ENCODE results near the gene KANSL1. TPM values are rescaled to one million over a fixed set of nuclear protein-coding genes. Genes with fewer than 3 reads are reported as not detected.

KANSL1 gene
- total RNA-seq, 4 donors from 2014 or later = 57.7 to 91.2 (median 75.1) TPM

- Histone ChIP-seq H3K36me3 (no peaks in the 10 kb centered on the region), H3K4me1 (peaks cover 5 to 100% (median 39%) of the 10 kb centered on the region in 3 donors), H3K27ac (no peak overlapping the region), H3K4me3 (no peak overlapping the region), H3K9me3 (no peaks in the 10 kb centered on the region), H3K27me3 (no peaks in the 10 kb centered on the region)
- no peak for TF ChIP-seq POLR2AphosphoS5 (IDR thresholded peaks at IDR 0.05)
- TF ChIP-seq EP300 (IDR thresholded peaks at IDR 0.05) = no peak
- no peak for TF ChIP-seq CTCF (IDR thresholded peaks at IDR 0.05)
- no peak for TF ChIP-seq POLR2A (IDR thresholded peaks at IDR 0.05)
- no peak for ATAC-seq
- WGBS, 2 donors (ENCODE audit: low coverage in 1 of 2) = 66 to 70% methylated on average over 4 of the region's 4 CpGs
Measured at GRCh38 chr17:46178550-46179214, 14.5 kb downstream of the KANSL1 start.

- no peak for ATAC-seq
- H3K36me3 ChIP-seq = peaks cover 0 to 2% of the 10 kb centered on the region in 2 donors
- WGBS, 2 donors (ENCODE audit: low coverage in 1 of 2) = 68 to 76% methylated on average over 3 of the region's 3 CpGs
- no peaks in the 10 kb centered on the region for H3K9me3 ChIP-seq
- H3K27me3 ChIP-seq = no peaks in the 10 kb centered on the region
- H3K4me1 ChIP-seq = peaks cover 13 to 100% (median 37%) of the 10 kb centered on the region in 3 donors
- H3K4me3 ChIP-seq = no peak overlapping the region
- no peak overlapping the region for H3K27ac ChIP-seq
- no peak for TF ChIP-seq EP300 (IDR thresholded peaks at IDR 0.05)
- TF ChIP-seq POLR2AphosphoS5 (IDR thresholded peaks at IDR 0.05) = no peak
- no peak for TF ChIP-seq POLR2A (IDR thresholded peaks at IDR 0.05)
- no peak for TF ChIP-seq CTCF (IDR thresholded peaks at IDR 0.05)
Measured at GRCh38 chr17:46176975-46177374, 16.3 kb downstream of the KANSL1 start.

- no peaks in the 10 kb centered on the region for H3K27me3 ChIP-seq
- TF ChIP-seq POLR2A (IDR thresholded peaks at IDR 0.05) (no peak), POLR2AphosphoS5 (IDR thresholded peaks at IDR 0.05) (no peak)
- peaks cover 0 to 12% of the 10 kb centered on the region in 2 donors for H3K36me3 ChIP-seq
- 0 to 14% methylated on average over 1 of the region's 1 CpG for WGBS, 2 donors (ENCODE audit: low coverage in 1 of 2)
- no peak overlapping the region for H3K27ac ChIP-seq
- no peak for ATAC-seq
- H3K4me3 ChIP-seq = no peak overlapping the region
- no peaks in the 10 kb centered on the region for H3K9me3 ChIP-seq
- peaks cover 13 to 100% (median 31%) of the 10 kb centered on the region in 3 donors for H3K4me1 ChIP-seq
Measured at GRCh38 chr17:46175891-46176290, 17.3 kb downstream of the KANSL1 start.

- no peak for ATAC-seq
- 73 to 79% methylated on average over 2 of the region's 2 CpGs for WGBS, 2 donors (ENCODE audit: low coverage in 1 of 2)
- Histone ChIP-seq H3K4me3 (no peak overlapping the region), H3K27me3 (no peaks in the 10 kb centered on the region), H3K4me1 (peaks cover 18 to 100% (median 23%) of the 10 kb centered on the region in 3 donors), H3K36me3 (peaks cover 0 to 24% of the 10 kb centered on the region in 2 donors), H3K27ac (no peak overlapping the region), H3K9me3 (no peaks in the 10 kb centered on the region)
- TF ChIP-seq POLR2AphosphoS5 (IDR thresholded peaks at IDR 0.05) = no peak
- no peak for TF ChIP-seq EP300 (IDR thresholded peaks at IDR 0.05)
- TF ChIP-seq CTCF (IDR thresholded peaks at IDR 0.05) = no peak
- no peak for TF ChIP-seq POLR2A (IDR thresholded peaks at IDR 0.05)
Measured at GRCh38 chr17:46173153-46173552, 20.1 kb downstream of the KANSL1 start.

GRCh38 chr17:46171939-46172338 is 21.3 kb downstream of the KANSL1 start:
- Histone ChIP-seq H3K9me3 (no peaks in the 10 kb centered on the region), H3K4me3 (no peak overlapping the region), H3K4me1 (peaks cover 18 to 100% (median 21%) of the 10 kb centered on the region in 3 donors), H3K27me3 (no peaks in the 10 kb centered on the region), H3K36me3 (peaks cover 0 to 24% of the 10 kb centered on the region in 2 donors), H3K27ac (no peak overlapping the region)
- WGBS, 2 donors (ENCODE audit: low coverage in 1 of 2) = 90 to 95% methylated on average over 6 to 12 of the region's 14 CpGs
- ATAC-seq = no peak
- TF ChIP-seq EP300 (IDR thresholded peaks at IDR 0.05) (no peak), POLR2A (IDR thresholded peaks at IDR 0.05) (no peak), CTCF (IDR thresholded peaks at IDR 0.05) (no peak), POLR2AphosphoS5 (IDR thresholded peaks at IDR 0.05) (no peak)

All from gastroesophageal sphincter (tissue), 4 donors.